ENCODE measurements around the gene STRBP. TPM values are rescaled to one million over a fixed set of nuclear protein-coding genes. Genes with fewer than 3 reads are reported as not detected.

Gene STRBP
- total and polyA plus RNA-seq, 2 donors from 2014 or later: 21.6 to 30.7 TPM

GRCh38 chr9:123129423-123129822 is 139.0 kb downstream of the STRBP start:
- Histone ChIP-seq H3K9me3 (ENCODE audit: control insufficient read depth in 2 of 3, insufficient read depth in 1 of 3, low read length in 3 of 3) (no peaks in the 10 kb centered on the region), H3K9ac (ENCODE audit: low read length in 3 of 3) (no peak overlapping the region), H3K27me3 (ENCODE audit: control insufficient read depth, insufficient read depth, low read length) (no peaks in the 10 kb centered on the region), H3K4me1 (ENCODE audit: control insufficient read depth in 2 of 3, insufficient read depth in 2 of 3, low read depth in 1 of 3, low read length in 3 of 3) (no peaks in the 10 kb centered on the region), H3K36me3 (ENCODE audit: control insufficient read depth in 2 of 3, insufficient read depth in 3 of 3, low read length in 3 of 3) (peaks cover 2 to 16% (median 3%) of the 10 kb centered on the region in 3 donors), H3K4me3 (ENCODE audit: low read length in 3 of 3) (no peak overlapping the region), H3K27ac (ENCODE audit: low read depth in 2 of 2, low read length in 2 of 2) (no peak overlapping the region)
- intact Hi-C loops (cut with DNase I): no loop called here
- DNase-seq (no peak), FAIRE-seq (no peak)
- no peak for TF ChIP-seq CTCF (IDR thresholded peaks at IDR 0.05; ENCODE audit: borderline replicate concordance, extremely low read depth, insufficient read depth)

GRCh38 chr9:123128591-123128990 is 139.8 kb downstream of the STRBP start:
- H3K36me3 ChIP-seq (ENCODE audit: control insufficient read depth in 2 of 3, insufficient read depth in 3 of 3, low read length in 3 of 3): peaks cover 2 to 16% (median 2%) of the 10 kb centered on the region in 3 donors
- DNase-seq (no peak), FAIRE-seq (no peak)
- H3K27me3 ChIP-seq (ENCODE audit: control insufficient read depth, insufficient read depth, low read length): no peaks in the 10 kb centered on the region
- H3K4me3 ChIP-seq (ENCODE audit: low read length in 3 of 3): no peak overlapping the region
- no peaks in the 10 kb centered on the region for H3K9me3 ChIP-seq (ENCODE audit: control insufficient read depth in 2 of 3, insufficient read depth in 1 of 3, low read length in 3 of 3)
- no peak for TF ChIP-seq CTCF (IDR thresholded peaks at IDR 0.05; ENCODE audit: borderline replicate concordance, extremely low read depth, insufficient read depth)
- H3K4me1 ChIP-seq (ENCODE audit: control insufficient read depth in 2 of 3, insufficient read depth in 2 of 3, low read depth in 1 of 3, low read length in 3 of 3): no peaks in the 10 kb centered on the region
- intact Hi-C loops (cut with DNase I): no loop called here
- no peak overlapping the region for H3K27ac ChIP-seq (ENCODE audit: low read depth in 2 of 2, low read length in 2 of 2)
- no peak overlapping the region for H3K9ac ChIP-seq (ENCODE audit: low read length in 3 of 3)

GRCh38 chr9:123127512-123128075 is 140.8 kb downstream of the STRBP start:
- DNase-seq: no peak
- no peak for FAIRE-seq
- Histone ChIP-seq H3K27ac (ENCODE audit: low read depth in 2 of 2, low read length in 2 of 2) (no peak overlapping the region), H3K9me3 (ENCODE audit: control insufficient read depth in 2 of 3, insufficient read depth in 1 of 3, low read length in 3 of 3) (no peaks in the 10 kb centered on the region), H3K4me3 (ENCODE audit: low read length in 3 of 3) (no peak overlapping the region), H3K4me1 (ENCODE audit: control insufficient read depth in 2 of 3, insufficient read depth in 2 of 3, low read depth in 1 of 3, low read length in 3 of 3) (no peaks in the 10 kb centered on the region), H3K27me3 (ENCODE audit: control insufficient read depth, insufficient read depth, low read length) (no peaks in the 10 kb centered on the region), H3K36me3 (ENCODE audit: control insufficient read depth in 2 of 3, insufficient read depth in 3 of 3, low read length in 3 of 3) (peaks cover 2 to 13% (median 2%) of the 10 kb centered on the region in 3 donors), H3K9ac (ENCODE audit: low read length in 3 of 3) (no peak overlapping the region)
- no peak for TF ChIP-seq CTCF (IDR thresholded peaks at IDR 0.05; ENCODE audit: borderline replicate concordance, extremely low read depth, insufficient read depth)
- intact Hi-C loops (cut with DNase I): no loop called here

GRCh38 chr9:123121457-123121856 is 146.9 kb downstream of the STRBP start:
- peak in 2 of 5 donors; percentile 37 to 43 for DNase-seq
- H3K36me3 ChIP-seq (ENCODE audit: control insufficient read depth in 2 of 3, insufficient read depth in 3 of 3, low read length in 3 of 3): no peaks in the 10 kb centered on the region
- peaks cover 0 to 26% (median 9%) of the 10 kb centered on the region in 3 donors for H3K4me1 ChIP-seq (ENCODE audit: control insufficient read depth in 2 of 3, insufficient read depth in 2 of 3, low read depth in 1 of 3, low read length in 3 of 3)
- no peaks in the 10 kb centered on the region for H3K9me3 ChIP-seq (ENCODE audit: control insufficient read depth in 2 of 3, insufficient read depth in 1 of 3, low read length in 3 of 3)
- no peak for TF ChIP-seq CTCF (IDR thresholded peaks at IDR 0.05; ENCODE audit: borderline replicate concordance, extremely low read depth, insufficient read depth)
- no peak overlapping the region for H3K4me3 ChIP-seq (ENCODE audit: low read length in 3 of 3)
- peak overlapping the region in 1 of 2 donors; percentile 47 for H3K27ac ChIP-seq (ENCODE audit: low read depth in 2 of 2, low read length in 2 of 2)
- H3K9ac ChIP-seq (ENCODE audit: low read length in 3 of 3): no peak overlapping the region
- peak; percentile 92 for FAIRE-seq
- H3K27me3 ChIP-seq (ENCODE audit: control insufficient read depth, insufficient read depth, low read length): no peaks in the 10 kb centered on the region
- intact Hi-C loops (cut with DNase I): no loop called here

Data from kidney (tissue), 14 donors.